Measurements from ENCODE around the gene KCNMA1. TPM values are rescaled to one million over a fixed set of nuclear protein-coding genes. Genes with fewer than 3 reads are reported as not detected.

KCNMA1 gene
- total and polyA plus RNA-seq, 9 of the 15 experiments (the other 6 are each of a cell fraction or from before 2014, with no cell fraction given), result 0.01 to 0.95 (median 0.15) TPM; not detected in 4

GRCh38 chr10:77673515-77674140 is 36.0 kb upstream of the KCNMA1 start:
- 0 out of 3 replicates have a peak overlapping the region, but pooled peaks have one; percentile 12 for H3K27ac ChIP-seq (ENCODE audit: extremely low read depth, low read depth, low read length)
- ChIA-PET CTCF (ENCODE audit: low intra/inter-chr PET ratio) (no interaction called here), POLR2A (no interaction called here)
- FAIRE-seq, result peak; percentile 29
- no TSS peak for BruUV-seq (replicated peaks)
- ATAC-seq, result no peak; the same call in 2 of the 3 replicates
- H3K9ac ChIP-seq (ENCODE audit: insufficient read depth in 1 of 2, low read depth in 2 of 2, low read length in 2 of 2), result no peak overlapping the region
- no peaks in the 10 kb centered on the region; a peak in 1 of 5 replicates for H3K4me1 ChIP-seq (replicated peaks in 1 of 2; ENCODE audit: control insufficient read depth in 2 of 2, insufficient read depth in 2 of 2, low read length in 2 of 2)
- 4% methylated on average over 6 of the region's 6 CpGs for WGBS (ENCODE audit: insufficient coverage, low coverage, missing lambda C conversion rate)
- H3K9me3 ChIP-seq (replicated peaks; ENCODE audit: control insufficient read depth, insufficient read depth, low read depth, low read length), result no peaks in the 10 kb centered on the region; the same call in 1 of the 2 replicates
- no peaks in the 10 kb centered on the region for H3K79me2 ChIP-seq (ENCODE audit: control insufficient read depth, insufficient read depth, low read length)
- no peaks in the 10 kb centered on the region for H3K36me3 ChIP-seq (ENCODE audit: control insufficient read depth, insufficient read depth, low read length)
- no peaks in the 10 kb centered on the region for H4K20me1 ChIP-seq (replicated peaks; ENCODE audit: control insufficient read depth, insufficient read depth, low read length)
- H3K4me2 ChIP-seq (ENCODE audit: insufficient read depth, low read length), result no peak overlapping the region
- in situ Hi-C loops (cut with MboI) (no loop called here), intact Hi-C loops (cut with micrococcal nuclease) (no loop called here)
- no peak overlapping the region for H3K4me3 ChIP-seq
- no peak for DNase-seq (ENCODE audit: extremely low read depth in 1 of 4, low spot score in 3 of 4)
- H2AFZ ChIP-seq (ENCODE audit: low read depth, low read length), result no peak overlapping the region
- no peaks in the 10 kb centered on the region for H3K9me1 ChIP-seq (ENCODE audit: control insufficient read depth, insufficient read depth, low read length)
- no peaks in the 10 kb centered on the region; a peak in 1 of 5 replicates for H3K27me3 ChIP-seq (ENCODE audit: control insufficient read depth in 2 of 2, insufficient read depth in 2 of 2, low read length in 2 of 2)
- TF ChIP-seq ETV5 (CRISPR knock-in tag; IDR thresholded peaks at IDR 0.05; ENCODE audit: low read depth) (no peak), STAT5B (CRISPR knock-in tag; IDR thresholded peaks at IDR 0.05) (no peak), KDM1A (IDR thresholded peaks at IDR 0.05) (0 out of 4 replicates have a peak, but pooled peaks of 1 of the 2 experiments have one; percentile 21), ELF1 (tag; IDR thresholded peaks at IDR 0.05) (no peak), SIN3A (IDR thresholded peaks at IDR 0.05; ENCODE audit: borderline replicate concordance in 2 of 2, control insufficient read depth in 1 of 2, low read depth in 2 of 2, low read length in 2 of 2) (no peak), DACH1 (IDR thresholded peaks at IDR 0.05; ENCODE audit: partially characterized antibody) (no peak), PPARD (CRISPR knock-in tag; IDR thresholded peaks at IDR 0.05) (no peak), POLR2H (tag; IDR thresholded peaks at IDR 0.05; ENCODE audit: low read depth) (no peak), CHD2 (IDR thresholded peaks at IDR 0.05; ENCODE audit: low read depth, low read length) (no peak), PURB (CRISPR knock-in tag; IDR thresholded peaks at IDR 0.05; ENCODE audit: low read depth) (no peak), NFE2L1 (tag; IDR thresholded peaks at IDR 0.05; ENCODE audit: borderline replicate concordance, low read depth) (no peak), GATAD2B (IDR thresholded peaks at IDR 0.05; ENCODE audit: borderline replicate concordance) (no peak), CUX1 (CRISPR knock-in tag; IDR thresholded peaks at IDR 0.05) (no peak), ZNF511 (CRISPR knock-in tag; IDR thresholded peaks at IDR 0.05) (no peak), TBL1XR1 (IDR thresholded peaks at IDR 0.05; ENCODE audit: low read length in 2 of 2) (no peak), ZNF197 (CRISPR knock-in tag; IDR thresholded peaks at IDR 0.05; ENCODE audit: low read depth) (no peak)
